ENCODE results near the gene IP6K3.

DNA sequence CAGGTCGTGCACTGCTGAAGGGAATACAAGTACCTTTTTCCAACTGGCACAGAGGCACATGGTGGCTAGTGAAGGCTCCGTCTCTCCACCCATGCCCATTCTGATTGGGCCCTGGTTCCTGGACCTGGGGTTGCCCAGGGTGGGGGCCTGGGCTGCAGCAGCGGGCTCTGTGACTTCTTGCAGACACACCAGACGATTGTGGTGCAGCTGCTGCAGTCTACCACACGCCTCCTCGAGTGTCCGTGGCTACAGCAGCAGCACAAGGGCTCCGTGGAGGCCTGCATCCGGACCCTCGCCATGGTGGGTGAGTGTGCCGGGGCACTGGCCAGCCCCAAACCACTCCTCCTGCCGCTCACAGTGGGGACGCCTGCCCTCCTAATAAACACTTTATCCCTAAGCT, 64.4 kb downstream of the IP6K3 start:
- TF ChIP-seq POLR2AphosphoS5 (IDR thresholded peaks at IDR 0.05; ENCODE audit: borderline replicate concordance, low read depth, low read length) (no peak), EZH2 (IDR thresholded peaks at IDR 0.05) (no peak)
